Thyroid gland (tissue), 4 donors: ENCODE data around the gene CSNK2A2.

Source experiments
- POLR2A ChIP-seq, 2 donors: fragments of 450-650 bp; IDR thresholded peaks; one replicate each; pipeline ENCODE4 v1.6.1; 2017; ENCODE audit warnings: antibody characterized with exemption in 2 of 2, mild to moderate bottlenecking in 2 of 2, moderate library complexity in 1 of 2
- TF ChIP-seq, protein P1 (sequence below), 6 experiments: fragments of 200-600 bp in 3 of 6; fragments of 450-650 bp in 3 of 6; sonication (generic) in 3 of 6; IDR thresholded peaks; one replicate each; pipeline ENCODE4 v1.5.1; 2016 to 2019; ENCODE audit warnings: antibody characterized with exemption in 6 of 6, mild to moderate bottlenecking in 2 of 6, inconsistent platforms in 1 of 6, moderate library complexity in 1 of 6

DNA sequence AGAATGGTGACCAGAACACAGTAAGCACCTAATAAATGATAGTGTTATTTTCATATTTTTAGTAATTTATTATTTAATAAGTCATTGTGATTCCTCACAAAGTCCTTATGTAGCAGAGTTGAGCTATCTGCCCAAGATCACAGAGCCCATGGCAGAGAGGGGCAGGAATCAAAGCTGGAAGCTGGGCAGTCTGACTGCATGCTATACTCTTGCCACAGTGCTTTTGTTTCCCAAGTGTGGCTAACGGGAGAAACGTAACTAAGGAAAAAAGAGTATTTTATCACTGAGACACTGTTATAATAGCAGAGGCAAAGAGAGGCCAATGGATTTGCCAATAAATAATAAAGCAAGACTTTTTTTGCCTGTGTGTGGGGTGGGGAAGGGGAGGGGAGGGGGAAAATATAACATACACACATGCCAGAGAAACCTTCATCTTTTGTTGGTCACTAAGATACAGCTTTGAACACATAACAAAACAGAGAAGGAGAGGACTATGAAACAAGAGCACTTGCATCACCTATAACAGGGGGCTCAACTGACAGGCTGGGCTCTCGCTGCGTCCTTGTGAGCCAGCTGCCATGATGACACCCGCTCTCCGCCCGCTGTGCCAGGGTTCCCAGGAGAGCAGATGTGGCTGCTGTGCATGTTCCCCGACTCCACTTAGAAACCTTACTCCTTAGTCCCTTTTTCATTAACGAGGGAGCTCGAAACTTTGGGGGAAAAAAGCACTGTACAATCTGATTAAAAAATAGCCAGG is 10.1 kb downstream of the CSNK2A2 start:
- TF ChIP-seq, protein P1, sequence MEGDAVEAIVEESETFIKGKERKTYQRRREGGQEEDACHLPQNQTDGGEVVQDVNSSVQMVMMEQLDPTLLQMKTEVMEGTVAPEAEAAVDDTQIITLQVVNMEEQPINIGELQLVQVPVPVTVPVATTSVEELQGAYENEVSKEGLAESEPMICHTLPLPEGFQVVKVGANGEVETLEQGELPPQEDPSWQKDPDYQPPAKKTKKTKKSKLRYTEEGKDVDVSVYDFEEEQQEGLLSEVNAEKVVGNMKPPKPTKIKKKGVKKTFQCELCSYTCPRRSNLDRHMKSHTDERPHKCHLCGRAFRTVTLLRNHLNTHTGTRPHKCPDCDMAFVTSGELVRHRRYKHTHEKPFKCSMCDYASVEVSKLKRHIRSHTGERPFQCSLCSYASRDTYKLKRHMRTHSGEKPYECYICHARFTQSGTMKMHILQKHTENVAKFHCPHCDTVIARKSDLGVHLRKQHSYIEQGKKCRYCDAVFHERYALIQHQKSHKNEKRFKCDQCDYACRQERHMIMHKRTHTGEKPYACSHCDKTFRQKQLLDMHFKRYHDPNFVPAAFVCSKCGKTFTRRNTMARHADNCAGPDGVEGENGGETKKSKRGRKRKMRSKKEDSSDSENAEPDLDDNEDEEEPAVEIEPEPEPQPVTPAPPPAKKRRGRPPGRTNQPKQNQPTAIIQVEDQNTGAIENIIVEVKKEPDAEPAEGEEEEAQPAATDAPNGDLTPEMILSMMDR (IDR thresholded peaks at IDR 0.05), result no peak
- TF ChIP-seq POLR2A (IDR thresholded peaks at IDR 0.05), result no peak
